ENCODE results near the gene DSTN.

DSTN gene

GRCh38 chr20:17543531-17544131, 26.2 kb upstream of the DSTN start:
- no peak for DNase-seq
- Histone ChIP-seq H3K4me3 (ENCODE audit: insufficient read depth, low read depth, low read length, poor library complexity, severe bottlenecking) (no peak overlapping the region), H3K36me3 (ENCODE audit: control insufficient read depth, insufficient read depth, low read length) (no peaks in the 10 kb centered on the region), H3K27me3 (replicated peaks; ENCODE audit: control insufficient read depth, insufficient read depth, low read length, poor library complexity, severe bottlenecking) (no peaks in the 10 kb centered on the region), H3K4me1 (ENCODE audit: control insufficient read depth, insufficient read depth, low read length, poor library complexity, severe bottlenecking) (no peaks in the 10 kb centered on the region), H3K27ac (ENCODE audit: insufficient read depth, low read length, poor library complexity, severe bottlenecking) (no peak overlapping the region), H3K9me3 (ENCODE audit: control insufficient read depth, low read length) (no peaks in the 10 kb centered on the region)

- H3K27me3 ChIP-seq (replicated peaks; ENCODE audit: control insufficient read depth, insufficient read depth, low read length, poor library complexity, severe bottlenecking) = no peaks in the 10 kb centered on the region
- no peaks in the 10 kb centered on the region for H3K4me1 ChIP-seq (ENCODE audit: control insufficient read depth, insufficient read depth, low read length, poor library complexity, severe bottlenecking)
- no peaks in the 10 kb centered on the region for H3K9me3 ChIP-seq (ENCODE audit: control insufficient read depth, low read length)
- no peaks in the 10 kb centered on the region for H3K36me3 ChIP-seq (ENCODE audit: control insufficient read depth, insufficient read depth, low read length)
- no peak for DNase-seq
- H3K4me3 ChIP-seq (ENCODE audit: insufficient read depth, low read depth, low read length, poor library complexity, severe bottlenecking) = no peak overlapping the region
- H3K27ac ChIP-seq (ENCODE audit: insufficient read depth, low read length, poor library complexity, severe bottlenecking) = no peak overlapping the region
These were observed 24.7 kb upstream of the DSTN start for GRCh38 chr20:17545127-17545526.

GRCh38 chr20:17549131-17549530, 20.7 kb upstream of the DSTN start:
- H3K27me3 ChIP-seq (replicated peaks; ENCODE audit: control insufficient read depth, insufficient read depth, low read length, poor library complexity, severe bottlenecking) = no peaks in the 10 kb centered on the region
- H3K9me3 ChIP-seq (ENCODE audit: control insufficient read depth, low read length) = no peaks in the 10 kb centered on the region
- H3K36me3 ChIP-seq (ENCODE audit: control insufficient read depth, insufficient read depth, low read length) = no peaks in the 10 kb centered on the region
- no peak overlapping the region for H3K4me3 ChIP-seq (ENCODE audit: insufficient read depth, low read depth, low read length, poor library complexity, severe bottlenecking)
- no peak for DNase-seq
- no peaks in the 10 kb centered on the region for H3K4me1 ChIP-seq (ENCODE audit: control insufficient read depth, insufficient read depth, low read length, poor library complexity, severe bottlenecking)
- no peak overlapping the region for H3K27ac ChIP-seq (ENCODE audit: insufficient read depth, low read length, poor library complexity, severe bottlenecking)

- DNase-seq = no peak
- Histone ChIP-seq H3K4me1 (ENCODE audit: control insufficient read depth, insufficient read depth, low read length, poor library complexity, severe bottlenecking) (no peaks in the 10 kb centered on the region), H3K27me3 (replicated peaks; ENCODE audit: control insufficient read depth, insufficient read depth, low read length, poor library complexity, severe bottlenecking) (no peaks in the 10 kb centered on the region), H3K9me3 (ENCODE audit: control insufficient read depth, low read length) (no peaks in the 10 kb centered on the region), H3K36me3 (ENCODE audit: control insufficient read depth, insufficient read depth, low read length) (no peaks in the 10 kb centered on the region), H3K4me3 (ENCODE audit: insufficient read depth, low read depth, low read length, poor library complexity, severe bottlenecking) (no peak overlapping the region), H3K27ac (ENCODE audit: insufficient read depth, low read length, poor library complexity, severe bottlenecking) (no peak overlapping the region)
These were observed 14.8 kb upstream of the DSTN start for GRCh38 chr20:17555106-17555505.

GRCh38 chr20:17556837-17557674, 12.8 kb upstream of the DSTN start:
- Histone ChIP-seq H3K4me3 (ENCODE audit: insufficient read depth, low read depth, low read length, poor library complexity, severe bottlenecking) (no peak overlapping the region), H3K9me3 (ENCODE audit: control insufficient read depth, low read length) (no peaks in the 10 kb centered on the region), H3K4me1 (ENCODE audit: control insufficient read depth, insufficient read depth, low read length, poor library complexity, severe bottlenecking) (no peaks in the 10 kb centered on the region), H3K27ac (ENCODE audit: insufficient read depth, low read length, poor library complexity, severe bottlenecking) (no peak overlapping the region), H3K27me3 (replicated peaks; ENCODE audit: control insufficient read depth, insufficient read depth, low read length, poor library complexity, severe bottlenecking) (no peaks in the 10 kb centered on the region), H3K36me3 (ENCODE audit: control insufficient read depth, insufficient read depth, low read length) (no peaks in the 10 kb centered on the region)
- DNase-seq = no peak

GRCh38 chr20:17557675-17558006, 12.2 kb upstream of the DSTN start:
- Histone ChIP-seq H3K27ac (ENCODE audit: insufficient read depth, low read length, poor library complexity, severe bottlenecking) (no peak overlapping the region), H3K36me3 (ENCODE audit: control insufficient read depth, insufficient read depth, low read length) (no peaks in the 10 kb centered on the region), H3K4me1 (ENCODE audit: control insufficient read depth, insufficient read depth, low read length, poor library complexity, severe bottlenecking) (no peaks in the 10 kb centered on the region), H3K4me3 (ENCODE audit: insufficient read depth, low read depth, low read length, poor library complexity, severe bottlenecking) (no peak overlapping the region), H3K27me3 (replicated peaks; ENCODE audit: control insufficient read depth, insufficient read depth, low read length, poor library complexity, severe bottlenecking) (no peaks in the 10 kb centered on the region), H3K9me3 (ENCODE audit: control insufficient read depth, low read length) (no peaks in the 10 kb centered on the region)
- no peak for DNase-seq

GRCh38 chr20:17558154-17558940, 11.5 kb upstream of the DSTN start:
- no peaks in the 10 kb centered on the region for H3K36me3 ChIP-seq (ENCODE audit: control insufficient read depth, insufficient read depth, low read length)
- no peaks in the 10 kb centered on the region for H3K27me3 ChIP-seq (replicated peaks; ENCODE audit: control insufficient read depth, insufficient read depth, low read length, poor library complexity, severe bottlenecking)
- H3K4me1 ChIP-seq (ENCODE audit: control insufficient read depth, insufficient read depth, low read length, poor library complexity, severe bottlenecking) = no peaks in the 10 kb centered on the region
- H3K27ac ChIP-seq (ENCODE audit: insufficient read depth, low read length, poor library complexity, severe bottlenecking) = no peak overlapping the region
- H3K9me3 ChIP-seq (ENCODE audit: control insufficient read depth, low read length) = no peaks in the 10 kb centered on the region
- DNase-seq = no peak
- no peak overlapping the region for H3K4me3 ChIP-seq (ENCODE audit: insufficient read depth, low read depth, low read length, poor library complexity, severe bottlenecking)

- no peak overlapping the region for H3K27ac ChIP-seq (ENCODE audit: insufficient read depth, low read length, poor library complexity, severe bottlenecking)
- no peak overlapping the region for H3K4me3 ChIP-seq (ENCODE audit: insufficient read depth, low read depth, low read length, poor library complexity, severe bottlenecking)
- H3K4me1 ChIP-seq (ENCODE audit: control insufficient read depth, insufficient read depth, low read length, poor library complexity, severe bottlenecking) = no peaks in the 10 kb centered on the region
- DNase-seq = no peak
- H3K36me3 ChIP-seq (ENCODE audit: control insufficient read depth, insufficient read depth, low read length) = no peaks in the 10 kb centered on the region
- no peaks in the 10 kb centered on the region for H3K27me3 ChIP-seq (replicated peaks; ENCODE audit: control insufficient read depth, insufficient read depth, low read length, poor library complexity, severe bottlenecking)
- no peaks in the 10 kb centered on the region for H3K9me3 ChIP-seq (ENCODE audit: control insufficient read depth, low read length)
These were observed 11.0 kb upstream of the DSTN start for GRCh38 chr20:17558941-17559304.

GRCh38 chr20:17559338-17559737, 10.5 kb upstream of the DSTN start:
- H3K9me3 ChIP-seq (ENCODE audit: control insufficient read depth, low read length) = no peaks in the 10 kb centered on the region
- H3K27me3 ChIP-seq (replicated peaks; ENCODE audit: control insufficient read depth, insufficient read depth, low read length, poor library complexity, severe bottlenecking) = no peaks in the 10 kb centered on the region
- no peak overlapping the region for H3K4me3 ChIP-seq (ENCODE audit: insufficient read depth, low read depth, low read length, poor library complexity, severe bottlenecking)
- H3K27ac ChIP-seq (ENCODE audit: insufficient read depth, low read length, poor library complexity, severe bottlenecking) = no peak overlapping the region
- H3K36me3 ChIP-seq (ENCODE audit: control insufficient read depth, insufficient read depth, low read length) = no peaks in the 10 kb centered on the region
- no peak for DNase-seq
- no peaks in the 10 kb centered on the region for H3K4me1 ChIP-seq (ENCODE audit: control insufficient read depth, insufficient read depth, low read length, poor library complexity, severe bottlenecking)

All from effector memory CD4-positive, alpha-beta T cell (primary cell).